ENCODE measurements around the gene TGFBR3L. TPM values are rescaled to one million over a fixed set of nuclear protein-coding genes. Genes with fewer than 3 reads are reported as not detected.

TGFBR3L gene
- total RNA-seq, 8 experiments from 2014 or later: 0.16 to 1.2 (median 0.45) TPM; not detected in 1

Other genes starting within 250 kb of the TGFBR3L start
- gene RETN, start 245.8 kb upstream of the TGFBR3L start, total RNA-seq: not detected
- gene MCEMP1, start 237.7 kb upstream of the TGFBR3L start, total RNA-seq: under 1 TPM in 2 of 8 experiments, not detected in 6; 0.13 to 0.85 TPM
- 100 to 1,000 TPM in 4 of 8 experiments, 10 to 100 TPM in 4; 54.1 to 192 (median 109) TPM for gene TRAPPC5, start 234.0 kb upstream of the TGFBR3L start, total RNA-seq
- gene FCER2, start 212.7 kb upstream of the TGFBR3L start, total RNA-seq: under 1 TPM in 7 of 8 experiments, not detected in 1; 0.11 to 0.59 (median 0.32) TPM
- under 1 TPM in 1 of 8 experiments, not detected in 7; 0.20 TPM for gene CLEC4G, start 182.7 kb upstream of the TGFBR3L start, total RNA-seq
- under 1 TPM in 6 of 8 experiments, not detected in 2; 0.09 to 0.57 (median 0.14) TPM for gene CD209, start 167.3 kb upstream of the TGFBR3L start, total RNA-seq
- under 1 TPM in 4 of 8 experiments, not detected in 4; 0.10 to 0.71 (median 0.24) TPM for gene CLEC4M, start 151.6 kb upstream of the TGFBR3L start, total RNA-seq
- gene EVI5L, start 84.6 kb upstream of the TGFBR3L start, total RNA-seq: 10 to 100 TPM in 7 of 8 experiments, 1 to 10 TPM in 1; 7.7 to 25.7 (median 16.7) TPM
- gene PRR36, start 40.4 kb upstream of the TGFBR3L start, total RNA-seq: 1 to 10 TPM in 5 of 8 experiments, under 1 TPM in 3; 0.27 to 6.4 (median 1.3) TPM
- 1 to 10 TPM in 4 of 8 experiments, under 1 TPM in 3, not detected in 1; 0.16 to 3.1 (median 1.4) TPM for gene LRRC8E, start 26.3 kb upstream of the TGFBR3L start, total RNA-seq
- gene MAP2K7, start 11.0 kb upstream of the TGFBR3L start, total RNA-seq: 10 to 100 TPM; 10.3 to 28.2 (median 16.9) TPM
- gene SNAPC2, start 5.5 kb downstream of the TGFBR3L start, total RNA-seq: 10 to 100 TPM; 12.5 to 27.1 (median 19.1) TPM
- 10 to 100 TPM in 2 of 8 experiments, 1 to 10 TPM in 5, under 1 TPM in 1; 0.87 to 29.6 (median 9.1) TPM for gene CTXN1, start 11.3 kb downstream of the TGFBR3L start, total RNA-seq
- gene TIMM44, start 28.8 kb downstream of the TGFBR3L start, total RNA-seq: 100 to 1,000 TPM in 2 of 8 experiments, 10 to 100 TPM in 6; 38.7 to 106 (median 65.1) TPM
- gene ELAVL1, start 90.8 kb downstream of the TGFBR3L start, total RNA-seq: 10 to 100 TPM; 22.4 to 86.2 (median 31.9) TPM
- gene CCL25, start 137.9 kb downstream of the TGFBR3L start, total RNA-seq: 1 to 10 TPM in 1 of 8 experiments, under 1 TPM in 3, not detected in 4; 0.41 to 1.3 (median 0.75) TPM
- 1 to 10 TPM in 5 of 8 experiments, under 1 TPM in 1, not detected in 2; 0.07 to 4.8 (median 3.6) TPM for gene FBN3, start 234.8 kb downstream of the TGFBR3L start, total RNA-seq